Measurements from ENCODE around the gene GRIK4.

Gene GRIK4

GRCh38 chr11:120819437-120820365, 308.2 kb downstream of the GRIK4 start:
- no peaks in the 10 kb centered on the region for H3K36me3 ChIP-seq (ENCODE audit: insufficient read depth, low read depth, low read length)
- no peaks in the 10 kb centered on the region for H3K9me3 ChIP-seq (ENCODE audit: insufficient read depth, low read depth, low read length)
- H3K4me1 ChIP-seq (ENCODE audit: insufficient read depth, low read length): no peaks in the 10 kb centered on the region
- no peak overlapping the region for H3K4me3 ChIP-seq (ENCODE audit: low read length)
- no peak overlapping the region for H3K9ac ChIP-seq (ENCODE audit: low read depth, low read length)
- no peaks in the 10 kb centered on the region for H3K27me3 ChIP-seq (ENCODE audit: insufficient read depth, low read length)
- no peak overlapping the region for H3K27ac ChIP-seq (ENCODE audit: low read length)

GRCh38 chr11:120823159-120823558, 311.6 kb downstream of the GRIK4 start:
- no peaks in the 10 kb centered on the region for H3K36me3 ChIP-seq (ENCODE audit: insufficient read depth, low read depth, low read length)
- H3K9ac ChIP-seq (ENCODE audit: low read depth, low read length): no peak overlapping the region
- no peaks in the 10 kb centered on the region for H3K9me3 ChIP-seq (ENCODE audit: insufficient read depth, low read depth, low read length)
- H3K4me1 ChIP-seq (ENCODE audit: insufficient read depth, low read length): no peaks in the 10 kb centered on the region
- no peak overlapping the region for H3K27ac ChIP-seq (ENCODE audit: low read length)
- H3K4me3 ChIP-seq (ENCODE audit: low read length): no peak overlapping the region
- no peaks in the 10 kb centered on the region for H3K27me3 ChIP-seq (ENCODE audit: insufficient read depth, low read length)

GRCh38 chr11:120824242-120824641, 312.7 kb downstream of the GRIK4 start:
- H3K36me3 ChIP-seq (ENCODE audit: insufficient read depth, low read depth, low read length): no peaks in the 10 kb centered on the region
- no peaks in the 10 kb centered on the region for H3K9me3 ChIP-seq (ENCODE audit: insufficient read depth, low read depth, low read length)
- no peak overlapping the region for H3K9ac ChIP-seq (ENCODE audit: low read depth, low read length)
- no peaks in the 10 kb centered on the region for H3K27me3 ChIP-seq (ENCODE audit: insufficient read depth, low read length)
- H3K27ac ChIP-seq (ENCODE audit: low read length): no peak overlapping the region
- H3K4me3 ChIP-seq (ENCODE audit: low read length): no peak overlapping the region
- H3K4me1 ChIP-seq (ENCODE audit: insufficient read depth, low read length): no peaks in the 10 kb centered on the region

- Histone ChIP-seq H3K27me3 (ENCODE audit: insufficient read depth, low read length) (no peaks in the 10 kb centered on the region), H3K4me3 (ENCODE audit: low read length) (no peak overlapping the region), H3K4me1 (ENCODE audit: insufficient read depth, low read length) (no peaks in the 10 kb centered on the region), H3K27ac (ENCODE audit: low read length) (no peak overlapping the region), H3K36me3 (ENCODE audit: insufficient read depth, low read depth, low read length) (no peaks in the 10 kb centered on the region), H3K9ac (ENCODE audit: low read depth, low read length) (no peak overlapping the region), H3K9me3 (ENCODE audit: insufficient read depth, low read depth, low read length) (no peaks in the 10 kb centered on the region)
These were observed 315.6 kb downstream of the GRIK4 start for GRCh38 chr11:120827198-120827597.

- no peak overlapping the region for H3K4me3 ChIP-seq (ENCODE audit: low read length)
- no peak overlapping the region for H3K27ac ChIP-seq (ENCODE audit: low read length)
- H3K4me1 ChIP-seq (ENCODE audit: insufficient read depth, low read length): no peaks in the 10 kb centered on the region
- H3K9ac ChIP-seq (ENCODE audit: low read depth, low read length): no peak overlapping the region
- no peaks in the 10 kb centered on the region for H3K36me3 ChIP-seq (ENCODE audit: insufficient read depth, low read depth, low read length)
- no peaks in the 10 kb centered on the region for H3K9me3 ChIP-seq (ENCODE audit: insufficient read depth, low read depth, low read length)
- no peaks in the 10 kb centered on the region for H3K27me3 ChIP-seq (ENCODE audit: insufficient read depth, low read length)
These were observed 316.3 kb downstream of the GRIK4 start for GRCh38 chr11:120827820-120828219.

GRCh38 chr11:120828847-120829246, 317.3 kb downstream of the GRIK4 start:
- H3K27me3 ChIP-seq (ENCODE audit: insufficient read depth, low read length): no peaks in the 10 kb centered on the region
- no peak overlapping the region for H3K9ac ChIP-seq (ENCODE audit: low read depth, low read length)
- no peaks in the 10 kb centered on the region for H3K36me3 ChIP-seq (ENCODE audit: insufficient read depth, low read depth, low read length)
- H3K4me1 ChIP-seq (ENCODE audit: insufficient read depth, low read length): no peaks in the 10 kb centered on the region; the same call in 1 of the 2 replicates
- no peaks in the 10 kb centered on the region for H3K9me3 ChIP-seq (ENCODE audit: insufficient read depth, low read depth, low read length)
- no peak overlapping the region for H3K4me3 ChIP-seq (ENCODE audit: low read length)
- H3K27ac ChIP-seq (ENCODE audit: low read length): no peak overlapping the region

- no peak overlapping the region for H3K4me3 ChIP-seq (ENCODE audit: low read length)
- H3K27ac ChIP-seq (ENCODE audit: low read length): no peak overlapping the region
- H3K27me3 ChIP-seq (ENCODE audit: insufficient read depth, low read length): no peaks in the 10 kb centered on the region
- H3K4me1 ChIP-seq (ENCODE audit: insufficient read depth, low read length): no peaks in the 10 kb centered on the region; the same call in 1 of the 2 replicates
- no peaks in the 10 kb centered on the region for H3K9me3 ChIP-seq (ENCODE audit: insufficient read depth, low read depth, low read length)
- no peaks in the 10 kb centered on the region for H3K36me3 ChIP-seq (ENCODE audit: insufficient read depth, low read depth, low read length)
- H3K9ac ChIP-seq (ENCODE audit: low read depth, low read length): no peak overlapping the region
These were observed 318.6 kb downstream of the GRIK4 start for GRCh38 chr11:120830085-120830620.

- no peak overlapping the region for H3K9ac ChIP-seq (ENCODE audit: low read depth, low read length)
- no peaks in the 10 kb centered on the region for H3K9me3 ChIP-seq (ENCODE audit: insufficient read depth, low read depth, low read length)
- H3K4me1 ChIP-seq (ENCODE audit: insufficient read depth, low read length): no peaks in the 10 kb centered on the region; the same call in 1 of the 2 replicates
- no peaks in the 10 kb centered on the region for H3K36me3 ChIP-seq (ENCODE audit: insufficient read depth, low read depth, low read length)
- no peak overlapping the region for H3K27ac ChIP-seq (ENCODE audit: low read length)
- H3K27me3 ChIP-seq (ENCODE audit: insufficient read depth, low read length): no peaks in the 10 kb centered on the region
- no peak overlapping the region for H3K4me3 ChIP-seq (ENCODE audit: low read length)
These were observed 321.1 kb downstream of the GRIK4 start for GRCh38 chr11:120832481-120833238.

GRCh38 chr11:120834686-120835210, 323.2 kb downstream of the GRIK4 start:
- Histone ChIP-seq H3K9me3 (ENCODE audit: insufficient read depth, low read depth, low read length) (no peaks in the 10 kb centered on the region), H3K4me3 (ENCODE audit: low read length) (no peak overlapping the region)

GRCh38 chr11:120835601-120836228, 324.2 kb downstream of the GRIK4 start:
- Histone ChIP-seq H3K9ac (ENCODE audit: low read depth, low read length) (no peak overlapping the region), H3K27ac (ENCODE audit: low read length) (no peak overlapping the region), H3K4me1 (ENCODE audit: insufficient read depth, low read length) (no peaks in the 10 kb centered on the region; the same call in 1 of the 2 replicates), H3K36me3 (ENCODE audit: insufficient read depth, low read depth, low read length) (no peaks in the 10 kb centered on the region), H3K9me3 (ENCODE audit: insufficient read depth, low read depth, low read length) (no peaks in the 10 kb centered on the region), H3K4me3 (ENCODE audit: low read length) (no peak overlapping the region), H3K27me3 (ENCODE audit: insufficient read depth, low read length) (no peaks in the 10 kb centered on the region)

More at GRCh38 chr11:120834686-120835210, 323.2 kb downstream of the GRIK4 start:
- H3K27me3 ChIP-seq (ENCODE audit: insufficient read depth, low read length): no peaks in the 10 kb centered on the region
- no peaks in the 10 kb centered on the region for H3K36me3 ChIP-seq (ENCODE audit: insufficient read depth, low read depth, low read length)
- H3K4me1 ChIP-seq (ENCODE audit: insufficient read depth, low read length): no peaks in the 10 kb centered on the region; the same call in 1 of the 2 replicates
- H3K27ac ChIP-seq (ENCODE audit: low read length): no peak overlapping the region
- H3K9ac ChIP-seq (ENCODE audit: low read depth, low read length): no peak overlapping the region

- no peak overlapping the region for H3K9ac ChIP-seq (ENCODE audit: low read depth, low read length)
These were observed 326.1 kb downstream of the GRIK4 start for GRCh38 chr11:120837696-120838095.

More at GRCh38 chr11:120837696-120838095, 326.1 kb downstream of the GRIK4 start:
- Histone ChIP-seq H3K27me3 (ENCODE audit: insufficient read depth, low read length) (no peaks in the 10 kb centered on the region), H3K36me3 (ENCODE audit: insufficient read depth, low read depth, low read length) (no peaks in the 10 kb centered on the region), H3K4me1 (ENCODE audit: insufficient read depth, low read length) (no peaks in the 10 kb centered on the region; the same call in 1 of the 2 replicates), H3K27ac (ENCODE audit: low read length) (no peak overlapping the region), H3K4me3 (ENCODE audit: low read length) (no peak overlapping the region), H3K9me3 (ENCODE audit: insufficient read depth, low read depth, low read length) (no peaks in the 10 kb centered on the region)
